Right lobe of liver (tissue), 4 donors: Measurements from ENCODE around the gene PHOSPHO1.

ENCODE experiments used
- POLR2A ChIP-seq: fragments of 450-650 bp; IDR thresholded peaks from one replicate; pipeline ENCODE4 v1.6.1; 2017; ENCODE audit warnings: antibody characterized with exemption, mild to moderate bottlenecking
- TF ChIP-seq, protein P1 (sequence below), 4 donors: fragments of 200-600 bp in 3 of 4; fragments of 450-650 bp in 1 of 4; IDR thresholded peaks; one replicate each; pipeline versions ENCODE4 v1.5.1 to v1.8.0; 2016 to 2022; ENCODE audit warnings: antibody characterized with exemption in 4 of 4, mild to moderate bottlenecking in 2 of 4
- donor health status: DM: no; HTN: no; CAD: no.
- donor health status: DM: no; HTN: no; CAD: no.
- donor health status: DM: no; HTN: yes; CAD: no.

DNA sequence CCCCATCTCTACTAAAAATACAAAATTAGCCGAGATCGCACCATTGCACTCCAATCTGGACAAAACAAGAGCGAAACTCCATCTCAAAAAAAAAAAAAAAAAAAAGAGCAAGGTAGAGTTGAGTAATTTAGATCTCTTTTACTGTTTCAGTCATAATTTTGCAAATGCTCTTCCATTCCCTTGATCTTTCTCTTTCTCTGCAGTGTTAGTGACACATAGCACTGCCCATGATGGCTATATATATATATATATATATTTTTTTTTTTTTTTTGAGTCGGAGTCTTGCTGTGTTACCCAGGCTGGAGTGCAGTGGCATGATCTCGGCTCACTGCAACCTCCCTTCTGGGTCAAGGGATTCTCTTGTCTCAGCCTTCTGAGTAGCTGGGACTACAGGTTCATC is 12.2 kb upstream of the PHOSPHO1 start:
- TF ChIP-seq, protein P1, sequence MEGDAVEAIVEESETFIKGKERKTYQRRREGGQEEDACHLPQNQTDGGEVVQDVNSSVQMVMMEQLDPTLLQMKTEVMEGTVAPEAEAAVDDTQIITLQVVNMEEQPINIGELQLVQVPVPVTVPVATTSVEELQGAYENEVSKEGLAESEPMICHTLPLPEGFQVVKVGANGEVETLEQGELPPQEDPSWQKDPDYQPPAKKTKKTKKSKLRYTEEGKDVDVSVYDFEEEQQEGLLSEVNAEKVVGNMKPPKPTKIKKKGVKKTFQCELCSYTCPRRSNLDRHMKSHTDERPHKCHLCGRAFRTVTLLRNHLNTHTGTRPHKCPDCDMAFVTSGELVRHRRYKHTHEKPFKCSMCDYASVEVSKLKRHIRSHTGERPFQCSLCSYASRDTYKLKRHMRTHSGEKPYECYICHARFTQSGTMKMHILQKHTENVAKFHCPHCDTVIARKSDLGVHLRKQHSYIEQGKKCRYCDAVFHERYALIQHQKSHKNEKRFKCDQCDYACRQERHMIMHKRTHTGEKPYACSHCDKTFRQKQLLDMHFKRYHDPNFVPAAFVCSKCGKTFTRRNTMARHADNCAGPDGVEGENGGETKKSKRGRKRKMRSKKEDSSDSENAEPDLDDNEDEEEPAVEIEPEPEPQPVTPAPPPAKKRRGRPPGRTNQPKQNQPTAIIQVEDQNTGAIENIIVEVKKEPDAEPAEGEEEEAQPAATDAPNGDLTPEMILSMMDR (IDR thresholded peaks at IDR 0.05) = no peak
- TF ChIP-seq POLR2A = no peak
